Esophagus (tissue), 2 donors: ENCODE measurements around the gene ARID1B. TPM values are rescaled to one million over a fixed set of nuclear protein-coding genes. Genes with fewer than 3 reads are reported as not detected.

Experiments
- H3K27ac ChIP-seq, 2 donors: one replicate each; pipeline ENCODE4 v1.5.1; 2013; ENCODE audit warnings: low read depth in 2 of 2, mild to moderate bottlenecking in 2 of 2, inconsistent platforms in 1 of 2, low read length in 1 of 2, moderate library complexity in 1 of 2
- H3K27me3 ChIP-seq, 2 donors: one replicate each; pipeline ENCODE4 v1.6.1; 2013; ENCODE audit warnings: low read length in 2 of 2, control low read depth in 1 of 2, mild to moderate bottlenecking in 1 of 2; ENCODE audit not compliant: insufficient read depth in 2 of 2, control insufficient read depth in 1 of 2
- H3K36me3 ChIP-seq, 2 donors: one replicate each; pipeline ENCODE4 v1.6.1; 2013; ENCODE audit warnings: low read length in 1 of 2; ENCODE audit not compliant: control insufficient read depth in 2 of 2, insufficient read depth in 2 of 2
- H3K4me1 ChIP-seq, 2 donors: one replicate each; pipeline ENCODE4 v1.6.1; 2013; ENCODE audit warnings: low read length in 1 of 2; ENCODE audit not compliant: control insufficient read depth in 2 of 2, insufficient read depth in 2 of 2
- H3K4me3 ChIP-seq, 2 donors: one replicate each; pipeline ENCODE4 v1.5.1; 2013; ENCODE audit warnings: low read length in 2 of 2, mild to moderate bottlenecking in 2 of 2, low read depth in 1 of 2, moderate library complexity in 1 of 2
- H3K9me3 ChIP-seq, 2 donors: one replicate each; pipeline ENCODE4 v1.6.1; 2013; ENCODE audit warnings: mild to moderate bottlenecking in 2 of 2, low read depth in 1 of 2, low read length in 1 of 2, moderate library complexity in 1 of 2; ENCODE audit not compliant: control insufficient read depth in 2 of 2, insufficient read depth in 1 of 2
- WGBS, 2 donors: extraction: QIAGEN DNeasy Blood & Tissue Kit; methylation state at CpG; one replicate each; pipeline ENCODE4 v1.1.7; 2013; 5-methylcytosine and 5-hydroxymethylcytosine counted together
- polyA plus RNA-seq, 2 donors: library from polyadenylated mRNA; stranded (reverse); fragments of 200-250 nt; gene quantifications; one replicate each; pipeline ENCODE4 v1.2.3, GENCODE V29; 2013
- donor health status: healthy with polysubstance abuse.
- donor health status: Bipolar disorder and iron deficiency.

The ARID1B gene
- 10 to 100 TPM; 15.9 to 16.1 TPM for polyA plus RNA-seq

GRCh38 chr6:156776840-156777576 is at the start of gene ARID1B:
Gene ARID1B (plus strand): TSS chr6:156777378. CDS start chr6:156777681, 303 bp downstream.
- H3K27ac ChIP-seq: peak within 1 kb of the TSS; percentile 98 to 99
- H3K4me1 ChIP-seq: no peaks in the 10 kb centered on the region
- WGBS, 2 donors: 1% methylated on average over 65 of the region's 65 CpGs
- no peaks in the 10 kb centered on the region for H3K36me3 ChIP-seq
- peak within 1 kb of the TSS; percentile 95 to 97 for H3K4me3 ChIP-seq
- no peaks in the 10 kb centered on the region for H3K9me3 ChIP-seq
- no peaks in the 10 kb centered on the region for H3K27me3 ChIP-seq

DNA sequence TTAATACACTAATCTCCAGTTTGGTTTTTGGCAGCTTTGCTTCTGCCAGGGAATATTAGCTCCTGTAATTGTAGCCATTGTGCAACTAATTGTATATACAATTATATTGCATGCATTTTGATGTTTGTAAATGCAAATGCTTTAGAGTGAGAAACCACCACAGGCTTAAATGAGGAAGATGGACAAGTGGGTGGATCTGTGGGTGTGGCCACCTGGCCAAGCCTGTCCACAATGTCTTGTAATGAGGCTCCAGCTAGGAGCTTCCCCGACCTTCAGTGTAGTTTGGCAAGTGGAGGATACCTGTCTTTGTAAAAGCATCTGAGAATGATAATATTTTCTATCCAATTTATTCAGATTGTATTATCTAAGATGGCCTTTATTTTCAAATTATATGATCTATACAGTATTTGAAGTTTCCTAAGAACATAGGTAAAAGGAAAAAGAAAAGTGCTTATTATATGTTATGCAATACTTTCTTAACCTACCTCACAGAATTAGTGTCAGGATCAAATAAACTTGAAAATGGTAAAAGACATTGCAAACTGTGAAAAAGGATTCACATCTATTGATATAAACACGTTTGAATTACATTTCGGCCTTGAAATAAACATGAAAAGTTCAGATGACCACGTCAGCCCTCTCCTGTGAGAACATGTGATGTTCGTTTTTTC is 49.3 kb upstream of the ARID1B start:
- no peak overlapping the region for H3K4me3 ChIP-seq
- H3K27ac ChIP-seq: no peak overlapping the region
- 79% methylated on average over 5 of the region's 5 CpGs for WGBS, 2 donors
- H3K9me3 ChIP-seq: no peaks in the 10 kb centered on the region
- no peaks in the 10 kb centered on the region for H3K36me3 ChIP-seq
- no peaks in the 10 kb centered on the region for H3K4me1 ChIP-seq
- no peaks in the 10 kb centered on the region for H3K27me3 ChIP-seq

DNA sequence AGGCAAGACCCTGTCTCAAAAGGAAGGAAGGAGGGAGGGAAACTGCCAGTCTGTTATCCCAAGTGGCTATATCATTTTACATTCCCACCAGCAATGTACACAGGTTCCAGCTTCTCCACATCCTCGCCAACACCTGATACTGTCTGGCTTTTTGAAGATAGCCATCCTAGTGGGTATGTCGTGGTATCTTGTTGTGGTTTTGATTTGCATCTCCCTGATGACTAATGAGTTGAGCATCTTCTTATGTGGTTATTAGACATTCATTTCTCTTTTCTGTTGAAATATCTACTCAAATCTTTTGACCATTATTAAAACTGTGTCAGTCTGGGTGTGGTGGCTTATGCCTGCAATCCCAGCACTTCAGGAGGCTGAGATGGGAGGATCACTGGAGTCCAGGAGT is 47.9 kb upstream of the ARID1B start:
- H3K9me3 ChIP-seq: no peaks in the 10 kb centered on the region

DNA sequence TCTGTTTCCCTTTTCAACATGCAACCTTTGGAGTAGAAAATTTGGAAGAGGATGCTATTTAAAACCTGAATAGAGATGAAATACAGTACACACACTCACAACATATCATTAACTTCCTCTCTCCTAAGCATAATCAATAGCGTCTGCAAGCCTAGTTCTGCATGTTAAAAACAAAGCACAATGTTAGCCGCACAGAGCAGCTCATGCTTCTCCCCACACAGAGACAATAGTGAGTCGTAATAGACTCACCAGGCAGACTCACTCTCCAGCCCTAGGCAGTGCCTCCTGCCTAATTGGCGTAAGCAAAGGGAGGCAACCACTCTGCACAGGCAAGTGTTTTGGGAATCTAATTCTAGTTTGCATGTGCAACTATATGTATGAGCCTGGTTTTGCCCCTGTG is 45.8 kb upstream of the ARID1B start:
- Histone ChIP-seq H3K9me3 (no peaks in the 10 kb centered on the region), H3K4me3 (no peak overlapping the region)
- 62 to 67% methylated on average over 4 of the region's 4 CpGs for WGBS, 2 donors

More for the DNA sequence above, 47.9 kb upstream of the ARID1B start:
- H3K27me3 ChIP-seq: no peaks in the 10 kb centered on the region
- no peaks in the 10 kb centered on the region for H3K4me1 ChIP-seq
- no peak overlapping the region for H3K4me3 ChIP-seq
- WGBS, 2 donors: 63 to 68% methylated on average over 2 of the region's 2 CpGs
- no peaks in the 10 kb centered on the region for H3K36me3 ChIP-seq
- no peak overlapping the region for H3K27ac ChIP-seq

GRCh38 chr6:156735751-156736150 is 41.4 kb upstream of the ARID1B start:
- WGBS, 2 donors: 90 to 92% methylated on average over 7 of the region's 7 CpGs
- H3K27me3 ChIP-seq: no peaks in the 10 kb centered on the region
- H3K4me3 ChIP-seq: no peak overlapping the region
- no peak overlapping the region for H3K27ac ChIP-seq
- H3K4me1 ChIP-seq: no peaks in the 10 kb centered on the region
- H3K36me3 ChIP-seq: no peaks in the 10 kb centered on the region
- no peaks in the 10 kb centered on the region for H3K9me3 ChIP-seq

More for the DNA sequence above, 45.8 kb upstream of the ARID1B start:
- no peak overlapping the region for H3K27ac ChIP-seq
- no peaks in the 10 kb centered on the region for H3K27me3 ChIP-seq
- H3K36me3 ChIP-seq: no peaks in the 10 kb centered on the region
- H3K4me1 ChIP-seq: no peaks in the 10 kb centered on the region

GRCh38 chr6:156740604-156741003 is 36.6 kb upstream of the ARID1B start:
- Histone ChIP-seq H3K36me3 (no peaks in the 10 kb centered on the region), H3K27ac (no peak overlapping the region)
- 54 to 59% methylated on average over 1 of the region's 1 CpG for WGBS, 2 donors

DNA sequence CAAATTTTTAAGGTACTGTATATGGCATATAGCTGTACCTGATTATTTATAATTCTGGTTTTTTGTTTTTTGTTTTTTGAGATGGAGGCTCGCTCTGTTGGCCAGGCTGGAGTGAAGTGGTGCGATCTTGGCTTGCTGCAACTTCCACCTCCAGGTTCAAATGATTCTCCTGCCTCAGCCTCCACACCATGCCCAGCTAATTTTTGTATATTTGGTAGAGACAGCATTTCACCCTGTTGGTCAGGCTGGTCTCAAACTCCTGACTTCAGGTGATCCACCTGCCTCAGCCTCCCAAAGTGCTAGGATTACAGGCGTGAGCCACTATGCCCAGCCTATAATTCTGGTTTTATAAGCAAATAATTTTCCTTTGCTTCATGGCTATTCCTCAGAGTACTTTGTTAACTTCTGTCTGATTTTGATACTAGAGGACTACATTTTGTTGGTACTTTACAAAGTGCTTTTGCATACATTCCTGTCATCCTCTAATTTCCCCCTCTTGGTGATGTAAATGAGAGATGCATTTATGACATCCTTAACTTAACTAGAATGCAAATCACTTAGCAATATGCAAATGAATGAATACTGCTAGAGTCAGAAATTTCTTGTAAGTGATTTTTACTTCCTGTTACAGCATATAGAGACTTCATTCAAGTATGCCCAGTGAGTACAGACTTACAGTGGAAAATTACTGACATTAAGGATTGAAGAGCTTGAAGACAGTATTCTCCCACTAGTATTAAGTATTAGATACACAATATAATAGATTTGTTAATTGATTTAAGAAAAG is 35.7 kb upstream of the ARID1B start:
- no peak overlapping the region for H3K4me3 ChIP-seq
- H3K36me3 ChIP-seq: no peaks in the 10 kb centered on the region
- H3K27me3 ChIP-seq: no peaks in the 10 kb centered on the region
- no peak overlapping the region for H3K27ac ChIP-seq
- H3K9me3 ChIP-seq: no peaks in the 10 kb centered on the region
- WGBS, 2 donors: 86 to 96% methylated on average over 3 of the region's 3 CpGs
- H3K4me1 ChIP-seq: no peaks in the 10 kb centered on the region

More at GRCh38 chr6:156740604-156741003, 36.6 kb upstream of the ARID1B start:
- no peaks in the 10 kb centered on the region for H3K4me1 ChIP-seq
- no peak overlapping the region for H3K4me3 ChIP-seq
- H3K9me3 ChIP-seq: no peaks in the 10 kb centered on the region
- no peaks in the 10 kb centered on the region for H3K27me3 ChIP-seq

- Histone ChIP-seq H3K9me3 (no peaks in the 10 kb centered on the region), H3K27ac (no peak overlapping the region), H3K36me3 (no peaks in the 10 kb centered on the region), H3K4me3 (no peak overlapping the region), H3K27me3 (no peaks in the 10 kb centered on the region), H3K4me1 (peaks cover 0 to 2% of the 10 kb centered on the region in 2 donors)
- 54 to 58% methylated on average over 3 of the region's 3 CpGs for WGBS, 2 donors
These were observed 29.5 kb upstream of the ARID1B start for GRCh38 chr6:156747715-156748114.

DNA sequence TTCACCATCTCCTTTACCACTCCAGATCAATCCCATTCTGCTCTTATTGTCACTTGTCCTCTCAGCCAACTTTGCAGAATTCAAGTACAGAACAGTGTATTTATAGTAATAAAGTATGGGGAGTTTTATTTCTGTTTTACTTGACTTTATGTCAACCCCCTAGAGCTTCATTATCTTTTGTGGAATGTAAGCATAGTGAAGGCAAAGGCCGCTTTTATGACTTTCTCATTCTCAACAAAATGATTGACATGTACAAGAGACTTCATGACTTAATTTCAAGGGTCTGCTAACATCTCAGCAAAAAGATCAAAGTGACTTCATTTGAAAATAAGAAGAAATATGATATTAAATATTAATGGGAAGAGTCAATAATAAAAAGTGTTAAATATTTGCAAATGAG is 28.7 kb upstream of the ARID1B start:
- Histone ChIP-seq H3K27ac (no peak overlapping the region), H3K4me1 (peaks cover 0 to 2% of the 10 kb centered on the region in 2 donors), H3K27me3 (no peaks in the 10 kb centered on the region), H3K36me3 (no peaks in the 10 kb centered on the region), H3K4me3 (no peak overlapping the region), H3K9me3 (no peaks in the 10 kb centered on the region)
- 97 to 98% methylated on average over 1 of the region's 1 CpG for WGBS, 2 donors
